OCI-LY1 (cell line): ENCODE measurements around the gene ZNF672.
A peak's percentile ranks its signal among the peaks of the same experiment; 100 is the strongest.

Experiments
- H2AFZ ChIP-seq: fragments of 200-600 bp; sonication (generic), shearing (Covaris generic); 2 replicates; pipeline ENCODE4 v1.6.0; 2014; ENCODE audit warnings: antibody characterized with exemption, mild to moderate bottlenecking, low read length
- H3F3A ChIP-seq: fragments of 200-600 bp; sonication (generic), shearing (Covaris generic); 2 replicates; pipeline ENCODE4 v1.6.0; 2014; ENCODE audit warnings: mild to moderate bottlenecking, antibody characterized with exemption, low read length, moderate library complexity; ENCODE audit not compliant: insufficient read depth
- H3K27ac ChIP-seq: fragments of 200-600 bp; sonication (generic); 2 replicates; pipeline ENCODE4 v1.5.1; 2014; ENCODE audit warnings: low read length, mixed run types, mild to moderate bottlenecking, low read depth; ENCODE audit not compliant: poor library complexity, severe bottlenecking
- H3K27me3 ChIP-seq: fragments of 200-600 bp; sonication (generic); 2 replicates; pipeline ENCODE4 v1.6.0; 2014; ENCODE audit warnings: antibody characterized with exemption, mild to moderate bottlenecking, low read length, moderate library complexity; ENCODE audit not compliant: insufficient read depth
- H3K36me3 ChIP-seq: fragments of 200-600 bp; sonication (generic); 2 replicates; pipeline ENCODE4 v1.6.1; 2014; ENCODE audit warnings: mild to moderate bottlenecking, antibody characterized with exemption, low read length, moderate library complexity, mixed read lengths; ENCODE audit not compliant: insufficient read depth
- H3K4me1 ChIP-seq: fragments of 200-600 bp; sonication (generic); 2 replicates; pipeline ENCODE4 v1.5.1; 2014; ENCODE audit warnings: mild to moderate bottlenecking, low read length, moderate library complexity; ENCODE audit not compliant: insufficient read depth, severe bottlenecking
- H3K4me2 ChIP-seq: fragments of 200-600 bp; sonication (generic), shearing (Covaris generic); 2 replicates; pipeline ENCODE4 v1.6.1; 2014; ENCODE audit warnings: low read length
- H3K4me3 ChIP-seq: fragments of 200-600 bp; sonication (generic); 2 replicates; pipeline ENCODE4 v1.5.1; 2014; ENCODE audit warnings: low read length, low read depth, mild to moderate bottlenecking, mixed read lengths; ENCODE audit not compliant: poor library complexity, severe bottlenecking
- H3K79me2 ChIP-seq: fragments of 200-600 bp; shearing (Covaris generic); 2 replicates; pipeline ENCODE4 v1.6.1; 2016; ENCODE audit warnings: mixed run types, low read length, mixed read lengths; ENCODE audit not compliant: insufficient read depth
- H3K9ac ChIP-seq: fragments of 200-600 bp; sonication (generic), shearing (Covaris generic); 2 replicates; pipeline ENCODE4 v1.6.1; 2014; ENCODE audit warnings: mild to moderate bottlenecking, low read length, mixed read lengths
- H3K9me2 ChIP-seq: fragments of 200-600 bp; sonication (generic), shearing (Covaris generic); 2 replicates; pipeline ENCODE4 v1.6.1; 2014; ENCODE audit warnings: low read depth, mild to moderate bottlenecking, low read length, mixed read lengths
- H3K9me3 ChIP-seq: fragments of 200-600 bp; shearing (Covaris generic); 2 replicates; pipeline ENCODE4 v1.6.1; 2014; ENCODE audit warnings: low read length, mixed read lengths
- H4K20me1 ChIP-seq: fragments of 200-600 bp; sonication (generic), shearing (Covaris generic); 2 replicates; pipeline ENCODE4 v1.6.0; 2016; ENCODE audit warnings: mild to moderate bottlenecking, low read length; ENCODE audit not compliant: insufficient read depth
- CTCF ChIP-seq: fragments of 200-600 bp; sonication (generic), shearing (Covaris generic); IDR thresholded peaks from 2 replicates; pipeline ENCODE4 v1.5.1; 2017; ENCODE audit warnings: mild to moderate bottlenecking, antibody characterized with exemption, low read length, moderate library complexity, mixed read lengths
- EZH2 ChIP-seq: fragments of 200-600 bp; sonication (generic), shearing (Covaris generic); IDR thresholded peaks from 2 replicates; pipeline ENCODE4 v1.8.0; 2017; ENCODE audit warnings: borderline replicate concordance, mixed run types, mild to moderate bottlenecking, antibody characterized with exemption, low read length, moderate library complexity, mixed read lengths

The ZNF672 gene

GRCh38 chr1:248855580-248855979 is 17.6 kb downstream of the ZNF672 start:
- H3F3A ChIP-seq, result no peaks in the 10 kb centered on the region
- no peaks in the 10 kb centered on the region for H4K20me1 ChIP-seq
- no peak overlapping the region for H3K4me2 ChIP-seq
- H3K4me1 ChIP-seq, result peaks cover 34% of the 10 kb centered on the region
- H3K4me3 ChIP-seq, result no peak overlapping the region
- peaks cover 33% of the 10 kb centered on the region for H3K36me3 ChIP-seq
- H3K9me2 ChIP-seq, result no peaks in the 10 kb centered on the region
- TF ChIP-seq CTCF (no peak), EZH2 (no peak)
- H3K9me3 ChIP-seq, result no peaks in the 10 kb centered on the region
- H3K9ac ChIP-seq, result no peak overlapping the region
- H3K79me2 ChIP-seq, result no peaks in the 10 kb centered on the region
- no peak overlapping the region for H3K27ac ChIP-seq
- no peak overlapping the region for H2AFZ ChIP-seq
- no peaks in the 10 kb centered on the region for H3K27me3 ChIP-seq

GRCh38 chr1:248856176-248856575 is 18.2 kb downstream of the ZNF672 start:
- H3K27ac ChIP-seq, result no peak overlapping the region
- peaks cover 34% of the 10 kb centered on the region for H3K4me1 ChIP-seq
- no peak overlapping the region for H3K4me2 ChIP-seq
- H3K4me3 ChIP-seq, result no peak overlapping the region
- no peaks in the 10 kb centered on the region for H3K9me3 ChIP-seq
- peaks cover 28% of the 10 kb centered on the region for H3K36me3 ChIP-seq
- no peaks in the 10 kb centered on the region for H3K79me2 ChIP-seq
- no peaks in the 10 kb centered on the region for H3K27me3 ChIP-seq
- H3K9me2 ChIP-seq, result no peaks in the 10 kb centered on the region
- H3K9ac ChIP-seq, result no peak overlapping the region; the same call in 1 of the 2 replicates
- TF ChIP-seq EZH2 (no peak), CTCF (no peak)
- no peak overlapping the region for H2AFZ ChIP-seq
- no peaks in the 10 kb centered on the region for H3F3A ChIP-seq
- no peaks in the 10 kb centered on the region for H4K20me1 ChIP-seq

GRCh38 chr1:248857201-248857600 is 19.2 kb downstream of the ZNF672 start:
- H3K9me2 ChIP-seq, result no peaks in the 10 kb centered on the region
- peaks cover 18% of the 10 kb centered on the region for H3K36me3 ChIP-seq
- no peaks in the 10 kb centered on the region for H3K9me3 ChIP-seq
- no peaks in the 10 kb centered on the region for H3K27me3 ChIP-seq
- no peaks in the 10 kb centered on the region for H4K20me1 ChIP-seq
- peak overlapping the region; percentile 70 for H3K27ac ChIP-seq
- H3K9ac ChIP-seq, result peak overlapping the region; percentile 89
- H3K79me2 ChIP-seq, result no peaks in the 10 kb centered on the region
- no peak for TF ChIP-seq CTCF
- H3K4me1 ChIP-seq, result peaks cover 33% of the 10 kb centered on the region
- peak overlapping the region; percentile 95 for H3K4me2 ChIP-seq
- H3F3A ChIP-seq, result no peaks in the 10 kb centered on the region
- peak overlapping the region; percentile 73 for H3K4me3 ChIP-seq
- no peak overlapping the region for H2AFZ ChIP-seq
